Natural killer cell (primary cell): ENCODE results near the gene GABPA. TPM values are rescaled to one million over a fixed set of nuclear protein-coding genes. Genes with fewer than 3 reads are reported as not detected.

ENCODE experiments used
- ATAC-seq, 3 donors: fragments of 150-1000 bp in 2 of 3; fragments of 200-7000 bp in 1 of 3; cut with Tn5 transposase; 1 replicate in 1 of 3; 2 replicates in 2 of 3; pipeline ENCODE4 v1.10.0; 2021; ENCODE audit warnings: mild to moderate bottlenecking in 2 of 3, moderate library complexity in 2 of 3
- DNase-seq, 2 donors: peaks; one replicate each; pipeline versions ENCODE4 v3.0.0 to v3.0.0-alpha.2; 2013 to 2021; ENCODE audit warnings: mixed read lengths in 1 of 2
- H3K27ac ChIP-seq: one replicate; pipeline ENCODE4 v1.5.1; 2013; ENCODE audit warnings: mild to moderate bottlenecking, low read length
- H3K27me3 ChIP-seq: one replicate; pipeline ENCODE4 v1.6.1; 2013; ENCODE audit warnings: low read length; ENCODE audit not compliant: control insufficient read depth, insufficient read depth
- H3K36me3 ChIP-seq: one replicate; pipeline ENCODE4 v1.6.1; 2013; ENCODE audit warnings: low read length; ENCODE audit not compliant: control insufficient read depth, insufficient read depth
- H3K4me1 ChIP-seq: one replicate; pipeline ENCODE4 v1.6.1; 2013; ENCODE audit warnings: low read length; ENCODE audit not compliant: control insufficient read depth, insufficient read depth
- H3K4me3 ChIP-seq: one replicate; pipeline ENCODE4 v1.5.1; 2013; ENCODE audit warnings: low read length
- H3K9me3 ChIP-seq: one replicate; pipeline ENCODE4 v1.6.1; 2013; ENCODE audit warnings: low read length; ENCODE audit not compliant: control insufficient read depth, insufficient read depth
- H3K27ac Mint-ChIP-seq, 2 donors: one replicate each; pipeline ENCODE4 v1.8.0; 2022; ENCODE audit warnings: mild to moderate bottlenecking in 2 of 2, mixed read lengths in 2 of 2, moderate library complexity in 1 of 2
- H3K27me3 Mint-ChIP-seq, 2 donors: one replicate each; pipeline ENCODE4 v1.8.0; 2022; ENCODE audit warnings: low read depth in 2 of 2, mixed read lengths in 2 of 2
- H3K36me3 Mint-ChIP-seq: one replicate; pipeline ENCODE4 v1.8.0; 2022; ENCODE audit warnings: mixed read lengths
- H3K4me1 Mint-ChIP-seq, 2 donors: one replicate each; pipeline ENCODE4 v1.8.0; 2022; ENCODE audit warnings: mixed read lengths in 2 of 2
- H3K4me3 Mint-ChIP-seq: one replicate; pipeline ENCODE4 v1.8.0; 2022; ENCODE audit warnings: mild to moderate bottlenecking, moderate library complexity, mixed read lengths
- H3K9me3 Mint-ChIP-seq, 2 donors: one replicate each; pipeline ENCODE4 v1.8.0; 2022; ENCODE audit warnings: mixed read lengths in 2 of 2
- WGBS: methylation state at CpG from one replicate; pipeline ENCODE4 v1.1.7; 2013; ENCODE audit warnings: missing lambda C conversion rate; ENCODE audit not compliant: insufficient coverage; 5-methylcytosine and 5-hydroxymethylcytosine counted together
- intact Hi-C: fragments of 100-400 bp; cut with micrococcal nuclease; formaldehyde crosslinking; loops from one replicate; pipeline ENCODE4 v1.14.2; 2022
- total RNA-seq, 4 donors: library from RNA; stranded (reverse); fragments of 120-200 nt in 1 of 4; gene quantifications; one replicate each; pipeline versions ENCODE4 v1.2.3 to v1.2.4, GENCODE V29; 2013 to 2022
- TF ChIP-seq, protein P1 (sequence below): fragments of 200-600 bp; IDR thresholded peaks from one replicate; pipeline ENCODE4 v1.8.0; 2022; ENCODE audit warnings: antibody characterized with exemption

Gene GABPA
- total RNA-seq, 3 donors from 2014 or later (not counting 1 experiment from before 2014, with no cell fraction given), result 25.2 to 29.3 (median 27.7) TPM

DNA sequence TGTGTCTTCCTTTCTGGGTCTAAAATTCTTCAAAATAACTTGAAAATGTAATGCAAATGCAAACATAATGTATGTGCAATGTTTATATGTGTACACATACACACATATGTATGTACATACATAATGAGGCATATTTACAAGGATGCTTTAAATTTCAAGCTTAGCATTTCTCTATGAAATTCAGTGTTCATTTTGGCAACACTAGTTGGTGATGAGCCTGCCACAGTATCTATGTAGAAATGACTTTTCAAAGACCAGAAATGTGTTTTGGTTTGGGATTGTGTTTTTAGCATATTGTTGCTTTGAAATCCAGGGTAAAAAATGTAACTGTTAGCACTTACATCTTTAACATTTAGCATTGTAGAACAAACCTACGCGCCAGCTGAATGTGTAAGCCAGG, 10.1 kb downstream of the GABPA start:
- Histone ChIP-seq H3K36me3 (peaks cover 26% of the 10 kb centered on the region), H3K4me3 (no peak overlapping the region), H3K27ac (no peak overlapping the region), H3K27me3 (no peaks in the 10 kb centered on the region), H3K4me1 (no peaks in the 10 kb centered on the region), H3K9me3 (no peaks in the 10 kb centered on the region)
- H3K4me3 Mint-ChIP-seq, result no peak overlapping the region
- no peaks in the 10 kb centered on the region for H3K9me3 Mint-ChIP-seq
- no CpG with 5 or more reads among the region's 2 CpGs for WGBS
- H3K27me3 Mint-ChIP-seq, result no peaks in the 10 kb centered on the region
- H3K36me3 Mint-ChIP-seq, result peaks cover 12% of the 10 kb centered on the region
- peaks cover 0 to 10% of the 10 kb centered on the region in 2 donors for H3K4me1 Mint-ChIP-seq
- DNase-seq (no peak), ATAC-seq (no peak)
- intact Hi-C loops, result no loop called here
- TF ChIP-seq, protein P1, sequence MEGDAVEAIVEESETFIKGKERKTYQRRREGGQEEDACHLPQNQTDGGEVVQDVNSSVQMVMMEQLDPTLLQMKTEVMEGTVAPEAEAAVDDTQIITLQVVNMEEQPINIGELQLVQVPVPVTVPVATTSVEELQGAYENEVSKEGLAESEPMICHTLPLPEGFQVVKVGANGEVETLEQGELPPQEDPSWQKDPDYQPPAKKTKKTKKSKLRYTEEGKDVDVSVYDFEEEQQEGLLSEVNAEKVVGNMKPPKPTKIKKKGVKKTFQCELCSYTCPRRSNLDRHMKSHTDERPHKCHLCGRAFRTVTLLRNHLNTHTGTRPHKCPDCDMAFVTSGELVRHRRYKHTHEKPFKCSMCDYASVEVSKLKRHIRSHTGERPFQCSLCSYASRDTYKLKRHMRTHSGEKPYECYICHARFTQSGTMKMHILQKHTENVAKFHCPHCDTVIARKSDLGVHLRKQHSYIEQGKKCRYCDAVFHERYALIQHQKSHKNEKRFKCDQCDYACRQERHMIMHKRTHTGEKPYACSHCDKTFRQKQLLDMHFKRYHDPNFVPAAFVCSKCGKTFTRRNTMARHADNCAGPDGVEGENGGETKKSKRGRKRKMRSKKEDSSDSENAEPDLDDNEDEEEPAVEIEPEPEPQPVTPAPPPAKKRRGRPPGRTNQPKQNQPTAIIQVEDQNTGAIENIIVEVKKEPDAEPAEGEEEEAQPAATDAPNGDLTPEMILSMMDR, result no peak
- no peak overlapping the region for H3K27ac Mint-ChIP-seq

DNA sequence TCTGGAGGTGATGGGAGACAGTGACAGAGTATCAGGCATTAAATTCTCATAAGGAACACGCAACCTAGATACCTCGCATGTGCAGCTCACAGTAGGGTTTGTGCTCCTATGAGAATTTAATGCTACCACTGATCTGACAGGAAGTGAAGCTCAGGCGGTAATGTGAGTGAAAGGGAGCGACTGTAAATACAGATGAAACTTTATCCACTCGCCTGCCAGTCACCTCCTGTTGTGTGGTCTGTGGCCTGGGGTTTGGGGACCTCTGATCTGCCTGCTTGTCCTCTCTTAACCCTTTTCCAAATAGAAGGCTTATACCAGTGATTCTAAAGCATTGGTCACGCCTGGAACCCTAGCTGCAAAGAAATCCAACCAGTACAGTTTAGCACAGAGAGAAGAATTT, 15.3 kb downstream of the GABPA start:
- Mint-ChIP-seq H3K9me3 (no peaks in the 10 kb centered on the region), H3K36me3 (peaks cover 19% of the 10 kb centered on the region), H3K4me3 (no peak overlapping the region), H3K27me3 (no peaks in the 10 kb centered on the region), H3K27ac (peak overlapping the region; percentile 45 to 81), H3K4me1 (peaks cover 6 to 13% of the 10 kb centered on the region in 2 donors)
- peak in 1 of 2 donors; percentile 18 for DNase-seq
- no peaks in the 10 kb centered on the region for H3K27me3 ChIP-seq
- H3K9me3 ChIP-seq, result no peaks in the 10 kb centered on the region
- ATAC-seq, result peak; percentile 41 to 70 (median 57)
- no peak overlapping the region for H3K27ac ChIP-seq
- intact Hi-C loops, result no loop called here
- TF ChIP-seq, protein P1, result no peak
- peaks cover 3% of the 10 kb centered on the region for H3K4me1 ChIP-seq
- H3K4me3 ChIP-seq, result no peak overlapping the region
- 34% methylated on average over 6 of the region's 6 CpGs for WGBS
- H3K36me3 ChIP-seq, result peaks cover 37% of the 10 kb centered on the region

DNA sequence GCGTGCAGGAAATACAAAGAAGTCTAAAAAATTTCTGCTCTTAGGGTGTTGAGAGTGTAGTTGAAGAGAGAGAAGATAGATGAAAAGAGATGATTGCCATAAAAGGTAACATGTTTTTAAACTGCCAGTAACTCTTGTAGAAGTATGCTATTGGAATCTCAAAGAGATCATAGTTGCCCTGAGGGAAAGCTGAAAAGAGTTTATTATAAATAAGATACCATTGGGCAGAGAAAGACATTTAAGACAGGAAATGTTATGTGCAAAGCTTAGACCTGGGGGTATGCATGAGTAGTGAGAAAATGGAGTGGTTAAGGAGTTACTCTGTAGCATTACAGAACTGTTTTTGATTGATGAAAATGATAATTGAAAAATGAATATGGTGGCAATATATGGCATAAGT, 17.6 kb downstream of the GABPA start:
- peaks cover 3% of the 10 kb centered on the region for H3K4me1 ChIP-seq
- ATAC-seq (no peak), DNase-seq (no peak)
- 95% methylated on average over 1 of the region's 1 CpG for WGBS
- TF ChIP-seq, protein P1, result no peak
- Mint-ChIP-seq H3K36me3 (peaks cover 19% of the 10 kb centered on the region), H3K4me1 (peaks cover 24 to 33% of the 10 kb centered on the region in 2 donors), H3K4me3 (no peak overlapping the region), H3K27ac (peak overlapping the region in 1 of 2 donors; percentile 45), H3K27me3 (no peaks in the 10 kb centered on the region), H3K9me3 (no peaks in the 10 kb centered on the region)
- H3K9me3 ChIP-seq, result no peaks in the 10 kb centered on the region
- H3K36me3 ChIP-seq, result peaks cover 30% of the 10 kb centered on the region
- intact Hi-C loops, result no loop called here
- no peaks in the 10 kb centered on the region for H3K27me3 ChIP-seq
- no peak overlapping the region for H3K27ac ChIP-seq
- no peak overlapping the region for H3K4me3 ChIP-seq
